Panc1 (cell line): ENCODE results near the gene CEP85L.

Experiments used
- CTCF ChIP-seq: fragments of 450-650 bp; IDR thresholded peaks from 2 replicates; pipeline ENCODE4 v1.5.1; 2017; ENCODE audit warnings: mild to moderate bottlenecking
- TCF7L2 ChIP-seq: IDR thresholded peaks from 2 replicates; pipeline ENCODE4 v1.6.1; 2011; ENCODE audit warnings: mild to moderate bottlenecking, low read depth, low read length, inconsistent platforms

- no peak for TF ChIP-seq CTCF
- no peak for TF ChIP-seq TCF7L2
Observed at GRCh38 chr6:118502169-118502568, 149.2 kb downstream of the CEP85L start.
